ENCODE results near the gene EPHA3. TPM values are rescaled to one million over a fixed set of nuclear protein-coding genes. Genes with fewer than 3 reads are reported as not detected.

The EPHA3 gene
- total and polyA plus RNA-seq, 4 donors = 0.44 to 2.7 (median 1.2) TPM

DNA sequence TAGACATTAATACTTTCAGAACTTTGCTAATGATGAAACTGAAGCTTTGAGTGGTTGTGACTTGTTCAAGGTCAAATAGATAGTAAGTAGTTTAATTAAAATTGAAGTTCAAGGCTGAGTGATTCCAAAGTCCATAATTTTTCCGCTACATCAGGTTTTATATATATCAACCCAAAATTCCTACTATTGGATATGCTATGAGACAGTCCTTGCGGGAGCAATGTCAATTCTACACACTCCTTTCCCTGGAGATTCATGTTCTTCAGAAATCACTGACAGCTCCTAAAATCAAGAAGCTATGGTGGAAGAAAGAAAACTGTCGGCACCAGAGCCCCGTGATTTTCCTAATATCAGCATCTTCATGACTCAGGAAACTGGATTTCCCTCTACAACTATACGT is 167.6 kb downstream of the EPHA3 start:
- no peak overlapping the region for H3K9ac ChIP-seq (ENCODE audit: low read depth in 1 of 2, low read length in 2 of 2)
- WGBS = 77% methylated on average over 5 of the region's 5 CpGs
- TF ChIP-seq, protein P1, sequence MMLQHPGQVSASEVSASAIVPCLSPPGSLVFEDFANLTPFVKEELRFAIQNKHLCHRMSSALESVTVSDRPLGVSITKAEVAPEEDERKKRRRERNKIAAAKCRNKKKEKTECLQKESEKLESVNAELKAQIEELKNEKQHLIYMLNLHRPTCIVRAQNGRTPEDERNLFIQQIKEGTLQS (IDR thresholded peaks at IDR 0.05) = no peak
- TF ChIP-seq, protein P2, sequence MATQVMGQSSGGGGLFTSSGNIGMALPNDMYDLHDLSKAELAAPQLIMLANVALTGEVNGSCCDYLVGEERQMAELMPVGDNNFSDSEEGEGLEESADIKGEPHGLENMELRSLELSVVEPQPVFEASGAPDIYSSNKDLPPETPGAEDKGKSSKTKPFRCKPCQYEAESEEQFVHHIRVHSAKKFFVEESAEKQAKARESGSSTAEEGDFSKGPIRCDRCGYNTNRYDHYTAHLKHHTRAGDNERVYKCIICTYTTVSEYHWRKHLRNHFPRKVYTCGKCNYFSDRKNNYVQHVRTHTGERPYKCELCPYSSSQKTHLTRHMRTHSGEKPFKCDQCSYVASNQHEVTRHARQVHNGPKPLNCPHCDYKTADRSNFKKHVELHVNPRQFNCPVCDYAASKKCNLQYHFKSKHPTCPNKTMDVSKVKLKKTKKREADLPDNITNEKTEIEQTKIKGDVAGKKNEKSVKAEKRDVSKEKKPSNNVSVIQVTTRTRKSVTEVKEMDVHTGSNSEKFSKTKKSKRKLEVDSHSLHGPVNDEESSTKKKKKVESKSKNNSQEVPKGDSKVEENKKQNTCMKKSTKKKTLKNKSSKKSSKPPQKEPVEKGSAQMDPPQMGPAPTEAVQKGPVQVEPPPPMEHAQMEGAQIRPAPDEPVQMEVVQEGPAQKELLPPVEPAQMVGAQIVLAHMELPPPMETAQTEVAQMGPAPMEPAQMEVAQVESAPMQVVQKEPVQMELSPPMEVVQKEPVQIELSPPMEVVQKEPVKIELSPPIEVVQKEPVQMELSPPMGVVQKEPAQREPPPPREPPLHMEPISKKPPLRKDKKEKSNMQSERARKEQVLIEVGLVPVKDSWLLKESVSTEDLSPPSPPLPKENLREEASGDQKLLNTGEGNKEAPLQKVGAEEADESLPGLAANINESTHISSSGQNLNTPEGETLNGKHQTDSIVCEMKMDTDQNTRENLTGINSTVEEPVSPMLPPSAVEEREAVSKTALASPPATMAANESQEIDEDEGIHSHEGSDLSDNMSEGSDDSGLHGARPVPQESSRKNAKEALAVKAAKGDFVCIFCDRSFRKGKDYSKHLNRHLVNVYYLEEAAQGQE (IDR thresholded peaks at IDR 0.05) = no peak
- TF ChIP-seq JUND (IDR thresholded peaks at IDR 0.05) = no peak
- TF ChIP-seq, protein P3, sequence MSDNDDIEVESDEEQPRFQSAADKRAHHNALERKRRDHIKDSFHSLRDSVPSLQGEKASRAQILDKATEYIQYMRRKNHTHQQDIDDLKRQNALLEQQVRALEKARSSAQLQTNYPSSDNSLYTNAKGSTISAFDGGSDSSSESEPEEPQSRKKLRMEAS (IDR thresholded peaks at IDR 0.05) = no peak
- TF ChIP-seq, protein P4, sequence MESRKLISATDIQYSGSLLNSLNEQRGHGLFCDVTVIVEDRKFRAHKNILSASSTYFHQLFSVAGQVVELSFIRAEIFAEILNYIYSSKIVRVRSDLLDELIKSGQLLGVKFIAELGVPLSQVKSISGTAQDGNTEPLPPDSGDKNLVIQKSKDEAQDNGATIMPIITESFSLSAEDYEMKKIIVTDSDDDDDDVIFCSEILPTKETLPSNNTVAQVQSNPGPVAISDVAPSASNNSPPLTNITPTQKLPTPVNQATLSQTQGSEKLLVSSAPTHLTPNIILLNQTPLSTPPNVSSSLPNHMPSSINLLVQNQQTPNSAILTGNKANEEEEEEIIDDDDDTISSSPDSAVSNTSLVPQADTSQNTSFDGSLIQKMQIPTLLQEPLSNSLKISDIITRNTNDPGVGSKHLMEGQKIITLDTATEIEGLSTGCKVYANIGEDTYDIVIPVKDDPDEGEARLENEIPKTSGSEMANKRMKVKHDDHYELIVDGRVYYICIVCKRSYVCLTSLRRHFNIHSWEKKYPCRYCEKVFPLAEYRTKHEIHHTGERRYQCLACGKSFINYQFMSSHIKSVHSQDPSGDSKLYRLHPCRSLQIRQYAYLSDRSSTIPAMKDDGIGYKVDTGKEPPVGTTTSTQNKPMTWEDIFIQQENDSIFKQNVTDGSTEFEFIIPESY (IDR thresholded peaks at IDR 0.05) = no peak
- TF ChIP-seq RAD21 (IDR thresholded peaks at IDR 0.05) = no peak
- no peak for TF ChIP-seq GABPA (IDR thresholded peaks at IDR 0.05 in 1 of 2, conservative IDR thresholded peaks at IDR 0.05 in 1 of 2)
- TF ChIP-seq HNF4A (conservative IDR thresholded peaks at IDR 0.05) = no peak
- no peak for TF ChIP-seq YY1 (IDR thresholded peaks at IDR 0.05)
- no peak for TF ChIP-seq HNF4G (IDR thresholded peaks at IDR 0.05)
- TF ChIP-seq NR2F2 (IDR thresholded peaks at IDR 0.05) = no peak
- TF ChIP-seq TAF1 (conservative IDR thresholded peaks at IDR 0.05) = no peak
- TF ChIP-seq, protein P5, sequence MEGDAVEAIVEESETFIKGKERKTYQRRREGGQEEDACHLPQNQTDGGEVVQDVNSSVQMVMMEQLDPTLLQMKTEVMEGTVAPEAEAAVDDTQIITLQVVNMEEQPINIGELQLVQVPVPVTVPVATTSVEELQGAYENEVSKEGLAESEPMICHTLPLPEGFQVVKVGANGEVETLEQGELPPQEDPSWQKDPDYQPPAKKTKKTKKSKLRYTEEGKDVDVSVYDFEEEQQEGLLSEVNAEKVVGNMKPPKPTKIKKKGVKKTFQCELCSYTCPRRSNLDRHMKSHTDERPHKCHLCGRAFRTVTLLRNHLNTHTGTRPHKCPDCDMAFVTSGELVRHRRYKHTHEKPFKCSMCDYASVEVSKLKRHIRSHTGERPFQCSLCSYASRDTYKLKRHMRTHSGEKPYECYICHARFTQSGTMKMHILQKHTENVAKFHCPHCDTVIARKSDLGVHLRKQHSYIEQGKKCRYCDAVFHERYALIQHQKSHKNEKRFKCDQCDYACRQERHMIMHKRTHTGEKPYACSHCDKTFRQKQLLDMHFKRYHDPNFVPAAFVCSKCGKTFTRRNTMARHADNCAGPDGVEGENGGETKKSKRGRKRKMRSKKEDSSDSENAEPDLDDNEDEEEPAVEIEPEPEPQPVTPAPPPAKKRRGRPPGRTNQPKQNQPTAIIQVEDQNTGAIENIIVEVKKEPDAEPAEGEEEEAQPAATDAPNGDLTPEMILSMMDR (IDR thresholded peaks at IDR 0.05; ENCODE audit: low read depth, low read length, missing input control) = no peak
- TF ChIP-seq SP1 (IDR thresholded peaks at IDR 0.05) = no peak
- TF ChIP-seq FOXA2 (IDR thresholded peaks at IDR 0.05) = no peak
- no peak for TF ChIP-seq FOXA1 (IDR thresholded peaks at IDR 0.05)
- TF ChIP-seq EGR1 (IDR thresholded peaks at IDR 0.05; ENCODE audit: low read depth in 2 of 2) = no peak
- TF ChIP-seq RXRA (IDR thresholded peaks at IDR 0.05) = no peak
- H3K4me1 ChIP-seq (ENCODE audit: control insufficient read depth in 4 of 4, insufficient read depth in 4 of 4, low read length in 3 of 4) = no peaks in the 10 kb centered on the region
- no peaks in the 10 kb centered on the region for H3K9me3 ChIP-seq (ENCODE audit: control insufficient read depth in 4 of 4, low read length in 3 of 4)
- no peaks in the 10 kb centered on the region for H3K36me3 ChIP-seq (ENCODE audit: control insufficient read depth in 4 of 4, insufficient read depth in 3 of 4, low read depth in 1 of 4, low read length in 3 of 4)
- no peak overlapping the region for H3K4me3 ChIP-seq (ENCODE audit: low read depth in 1 of 3, low read length in 3 of 3)
- H3K27me3 ChIP-seq (ENCODE audit: control insufficient read depth in 4 of 4, insufficient read depth in 4 of 4, low read length in 3 of 4) = no peaks in the 10 kb centered on the region
- H3K27ac ChIP-seq (ENCODE audit: low read depth in 1 of 2, low read length in 2 of 2) = no peak overlapping the region
- DNase-seq (ENCODE audit: low spot score) = no peak

Data from liver (tissue), 9 donors.